OCI-LY1 (cell line): Measurements from ENCODE around the gene SELP.

Experiments used
- EZH2 ChIP-seq: fragments of 200-600 bp; sonication (generic), shearing (Covaris generic); IDR thresholded peaks from 2 replicates; pipeline ENCODE4 v1.8.0; 2017; ENCODE audit warnings: borderline replicate concordance, mixed run types, mild to moderate bottlenecking, antibody characterized with exemption, low read length, moderate library complexity, mixed read lengths
- TF ChIP-seq, protein P1 (sequence below): fragments of 200-600 bp; sonication (generic), shearing (Covaris generic); IDR thresholded peaks from 2 replicates; pipeline ENCODE4 v1.5.1; 2017; ENCODE audit warnings: mild to moderate bottlenecking, antibody characterized with exemption, low read length, moderate library complexity, mixed read lengths

DNA sequence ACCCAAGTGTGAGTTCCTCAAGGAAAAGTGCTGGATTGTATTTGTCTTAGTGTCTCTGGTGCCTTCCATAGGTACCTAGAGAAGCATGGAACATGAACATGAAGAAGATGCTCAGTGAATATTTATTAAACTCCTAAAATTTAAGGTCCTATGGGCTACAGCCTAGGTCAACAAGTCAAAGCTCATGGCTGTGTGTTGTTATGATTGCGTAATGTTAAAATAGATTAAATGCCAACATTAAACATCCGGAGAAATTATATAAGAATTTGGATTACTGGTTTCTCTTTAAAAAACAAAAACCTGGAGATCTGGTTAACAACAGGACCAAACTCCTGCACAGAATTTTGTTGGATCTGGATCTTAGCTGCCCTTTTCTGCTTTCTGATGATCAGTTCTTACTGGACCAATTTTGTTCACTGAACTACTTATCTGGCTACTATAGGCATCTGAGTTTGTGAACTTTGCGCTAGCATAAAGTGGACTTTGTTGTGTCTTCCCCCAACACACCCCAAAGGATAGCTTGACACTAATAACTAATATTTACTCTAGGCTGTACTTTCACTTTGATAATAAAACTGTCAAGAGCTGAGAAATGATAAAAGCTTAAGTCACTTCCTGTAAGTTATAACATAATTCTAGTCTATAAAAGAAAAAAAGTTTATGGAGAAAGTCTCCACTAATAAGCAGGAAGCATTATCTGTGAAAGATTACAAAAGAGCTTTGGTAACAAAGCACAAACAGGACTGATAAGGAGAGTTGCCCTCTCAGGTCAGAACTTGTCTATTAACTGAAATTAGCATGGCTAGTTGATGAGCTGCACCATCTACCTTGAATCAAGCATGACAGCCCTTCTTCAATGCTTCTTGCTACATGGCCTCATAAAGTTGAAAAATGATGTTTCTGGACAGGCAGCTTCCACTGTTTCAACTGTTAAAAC lies 64.3 kb downstream of the SELP start:
- TF ChIP-seq, protein P1, sequence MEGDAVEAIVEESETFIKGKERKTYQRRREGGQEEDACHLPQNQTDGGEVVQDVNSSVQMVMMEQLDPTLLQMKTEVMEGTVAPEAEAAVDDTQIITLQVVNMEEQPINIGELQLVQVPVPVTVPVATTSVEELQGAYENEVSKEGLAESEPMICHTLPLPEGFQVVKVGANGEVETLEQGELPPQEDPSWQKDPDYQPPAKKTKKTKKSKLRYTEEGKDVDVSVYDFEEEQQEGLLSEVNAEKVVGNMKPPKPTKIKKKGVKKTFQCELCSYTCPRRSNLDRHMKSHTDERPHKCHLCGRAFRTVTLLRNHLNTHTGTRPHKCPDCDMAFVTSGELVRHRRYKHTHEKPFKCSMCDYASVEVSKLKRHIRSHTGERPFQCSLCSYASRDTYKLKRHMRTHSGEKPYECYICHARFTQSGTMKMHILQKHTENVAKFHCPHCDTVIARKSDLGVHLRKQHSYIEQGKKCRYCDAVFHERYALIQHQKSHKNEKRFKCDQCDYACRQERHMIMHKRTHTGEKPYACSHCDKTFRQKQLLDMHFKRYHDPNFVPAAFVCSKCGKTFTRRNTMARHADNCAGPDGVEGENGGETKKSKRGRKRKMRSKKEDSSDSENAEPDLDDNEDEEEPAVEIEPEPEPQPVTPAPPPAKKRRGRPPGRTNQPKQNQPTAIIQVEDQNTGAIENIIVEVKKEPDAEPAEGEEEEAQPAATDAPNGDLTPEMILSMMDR = no peak
- no peak for TF ChIP-seq EZH2
